Testis (tissue), 3 donors: ENCODE results near the gene ARID1B. TPM values are rescaled to one million over a fixed set of nuclear protein-coding genes. Genes with fewer than 3 reads are reported as not detected.

ENCODE experiments used
- DNase-seq: peaks from one replicate; pipeline ENCODE4 v3.0.0-alpha.2; 2019
- H3K27ac ChIP-seq, 2 donors: fragments of 200-600 bp; sonication (generic); one replicate each; pipeline ENCODE4 v1.5.1; 2019
- H3K27me3 ChIP-seq: fragments of 200-600 bp; sonication (generic); one replicate; pipeline ENCODE4 v1.5.1; 2019
- H3K36me3 ChIP-seq: fragments of 200-600 bp; sonication (generic); one replicate; pipeline ENCODE4 v1.5.1; 2017; ENCODE audit warnings: low read depth; ENCODE audit errors: missing control alignments
- H3K4me1 ChIP-seq: fragments of 200-600 bp; sonication (generic); one replicate; pipeline ENCODE4 v1.5.1; 2019
- H3K4me3 ChIP-seq, 2 donors: fragments of 200-600 bp; sonication (generic); one replicate each; pipeline ENCODE4 v1.5.1; 2017 to 2019
- H3K9me3 ChIP-seq: fragments of 200-600 bp; sonication (generic); one replicate; pipeline ENCODE4 v1.5.1; 2017
- CTCF ChIP-seq, 3 experiments: fragments of 450-650 bp in 2 of 3; fragments of 200-600 bp in 1 of 3; sonication (generic) in 1 of 3; IDR thresholded peaks; one replicate each; pipeline ENCODE4 v1.5.1; 2016 to 2019; ENCODE audit warnings: antibody characterized with exemption in 3 of 3, mild to moderate bottlenecking in 2 of 3, moderate library complexity in 1 of 3
- POLR2A ChIP-seq: fragments of 450-650 bp; IDR thresholded peaks from one replicate; pipeline ENCODE4 v1.6.1; 2017; ENCODE audit warnings: antibody characterized with exemption, mild to moderate bottlenecking, moderate library complexity
- WGBS, 2 donors: methylation state at CpG; one replicate each; pipeline ENCODE4 v1.1.5; 2018; 5-methylcytosine and 5-hydroxymethylcytosine counted together
- intact Hi-C: fragments of 100-400 bp; cut with DNase I; formaldehyde crosslinking; loops from one replicate; pipeline ENCODE4 v1.15.1; 2023; ENCODE audit warnings: low total_unique reads
- polyA plus RNA-seq: library from polyadenylated mRNA; stranded (reverse); fragments of 350-450 nt; fragmentation: Illumina TruSeq; extraction: RNeasy Lipid Tissue Mini Kit (QIAGEN cat#74804); gene quantifications from one replicate; pipeline ENCODE4 v1.2.3, GENCODE V29; 2014; ENCODE audit warnings: low read depth, low replicate concordance; ENCODE audit not compliant: insufficient read depth
- total RNA-seq, 2 donors: library from RNA; depleted of rRNA; stranded (reverse); fragments of >200 nt; gene quantifications; one replicate each; pipeline ENCODE4 v1.2.3, GENCODE V29; 2016

ARID1B gene
- total and polyA plus RNA-seq, 3 donors from 2014 or later = 26.2 to 126 (median 103) TPM

- intact Hi-C loops = no loop called here
- Histone ChIP-seq H3K27ac (no peak overlapping the region), H3K36me3 (no peaks in the 10 kb centered on the region), H3K27me3 (no peaks in the 10 kb centered on the region), H3K4me1 (peaks cover 6% of the 10 kb centered on the region), H3K4me3 (no peak overlapping the region), H3K9me3 (no peaks in the 10 kb centered on the region)
- 56 to 57% methylated on average over 6 of the region's 6 CpGs for WGBS, 2 donors
- TF ChIP-seq POLR2A = no peak
- DNase-seq = no peak
Observed at GRCh38 chr6:156801712-156802111, 24.5 kb downstream of the ARID1B start.

- Histone ChIP-seq H3K4me3 (no peak overlapping the region), H3K27ac (no peak overlapping the region), H3K36me3 (no peaks in the 10 kb centered on the region), H3K27me3 (no peaks in the 10 kb centered on the region), H3K9me3 (no peaks in the 10 kb centered on the region), H3K4me1 (peaks cover 11% of the 10 kb centered on the region)
- intact Hi-C loops = no loop called here
- TF ChIP-seq CTCF (IDR thresholded peaks at IDR 0.05) = no peak
- TF ChIP-seq POLR2A = no peak
- no peak for DNase-seq
- 63 to 69% methylated on average over 2 of the region's 2 CpGs for WGBS, 2 donors
Observed at GRCh38 chr6:156803353-156803752, 26.2 kb downstream of the ARID1B start.

- H3K4me3 ChIP-seq = no peak overlapping the region
- no peaks in the 10 kb centered on the region for H3K36me3 ChIP-seq
- intact Hi-C loops = no loop called here
- H3K27me3 ChIP-seq = no peaks in the 10 kb centered on the region
- 94 to 95% methylated on average over 4 of the region's 4 CpGs for WGBS, 2 donors
- H3K27ac ChIP-seq = no peak overlapping the region
- DNase-seq = no peak
- H3K9me3 ChIP-seq = no peaks in the 10 kb centered on the region
- H3K4me1 ChIP-seq = peaks cover 21% of the 10 kb centered on the region
- no peak for TF ChIP-seq CTCF (IDR thresholded peaks at IDR 0.05)
- TF ChIP-seq POLR2A = no peak
Observed at GRCh38 chr6:156804402-156804801, 27.2 kb downstream of the ARID1B start.

GRCh38 chr6:156806155-156806554 is 29.0 kb downstream of the ARID1B start:
- intact Hi-C loops = no loop called here
- WGBS, 2 donors = 82 to 84% methylated on average over 4 of the region's 4 CpGs
- TF ChIP-seq CTCF (IDR thresholded peaks at IDR 0.05) = no peak
- no peak for TF ChIP-seq POLR2A
- no peaks in the 10 kb centered on the region for H3K27me3 ChIP-seq
- no peaks in the 10 kb centered on the region for H3K36me3 ChIP-seq
- peaks cover 25% of the 10 kb centered on the region for H3K4me1 ChIP-seq
- H3K4me3 ChIP-seq = no peak overlapping the region
- DNase-seq = no peak
- H3K27ac ChIP-seq = no peak overlapping the region
- no peaks in the 10 kb centered on the region for H3K9me3 ChIP-seq

GRCh38 chr6:156807028-156807427 is 29.9 kb downstream of the ARID1B start:
- Histone ChIP-seq H3K27ac (no peak overlapping the region), H3K4me3 (no peak overlapping the region), H3K27me3 (no peaks in the 10 kb centered on the region), H3K36me3 (no peaks in the 10 kb centered on the region), H3K9me3 (no peaks in the 10 kb centered on the region), H3K4me1 (peaks cover 23% of the 10 kb centered on the region)
- intact Hi-C loops = no loop called here
- WGBS, 2 donors = 82 to 87% methylated on average over 11 of the region's 11 CpGs
- no peak for DNase-seq
- TF ChIP-seq CTCF (IDR thresholded peaks at IDR 0.05) = no peak
- TF ChIP-seq POLR2A = no peak
